Hepatocyte (in vitro differentiated cells): Measurements from ENCODE around the gene EXOC8. TPM values are rescaled to one million over a fixed set of nuclear protein-coding genes. Genes with fewer than 3 reads are reported as not detected.

Experiments used
- DNase-seq: peaks from one replicate; pipeline ENCODE4 v3.0.0-alpha.2; 2016; ENCODE audit warnings: low spot score
- H2AFZ ChIP-seq: fragments of 200-600 bp; sonication (generic); 2 replicates; pipeline ENCODE4 v1.6.0; 2016; ENCODE audit warnings: antibody characterized with exemption, mild to moderate bottlenecking
- H3K27ac ChIP-seq: fragments of 200-600 bp; sonication (generic); 2 replicates; pipeline ENCODE4 v1.5.1; 2016; ENCODE audit warnings: mild to moderate bottlenecking
- H3K27me3 ChIP-seq: fragments of 200-600 bp; sonication (generic); 2 replicates; pipeline ENCODE4 v1.6.1; 2016
- H3K36me3 ChIP-seq: fragments of 200-600 bp; sonication (generic); replicated peaks from 2 replicates; pipeline ENCODE4 v1.5.1; 2016; ENCODE audit warnings: low read depth; ENCODE audit not compliant: insufficient read depth
- H3K4me1 ChIP-seq: fragments of 200-600 bp; sonication (generic); 2 replicates; pipeline ENCODE4 v1.5.1; 2016; ENCODE audit warnings: mild to moderate bottlenecking, moderate library complexity; ENCODE audit not compliant: insufficient read depth
- H3K4me2 ChIP-seq: fragments of 200-600 bp; sonication (generic); 2 replicates; pipeline ENCODE4 v1.6.0; 2016
- H3K4me3 ChIP-seq: fragments of 200-600 bp; sonication (generic); 2 replicates; pipeline ENCODE4 v1.5.1; 2016; ENCODE audit warnings: mild to moderate bottlenecking
- H3K79me2 ChIP-seq: fragments of 200-600 bp; sonication (generic); 2 replicates; pipeline ENCODE4 v1.6.0; 2017; ENCODE audit warnings: mild to moderate bottlenecking
- H3K9me2 ChIP-seq: fragments of 200-600 bp; sonication (generic); replicated peaks from 2 replicates; pipeline ENCODE4 v1.6.0; 2017; ENCODE audit warnings: mild to moderate bottlenecking; ENCODE audit not compliant: insufficient read depth
- H3K9me3 ChIP-seq: fragments of 200-600 bp; sonication (generic); 2 replicates; pipeline ENCODE4 v1.5.1; 2016; ENCODE audit warnings: low read depth, mild to moderate bottlenecking
- H4K20me1 ChIP-seq: fragments of 200-600 bp; sonication (generic); 2 replicates; pipeline ENCODE4 v1.6.0; 2016; ENCODE audit warnings: mild to moderate bottlenecking; ENCODE audit not compliant: insufficient read depth, poor library complexity, severe bottlenecking
- EZH2 ChIP-seq: fragments of 200-600 bp; sonication (generic); IDR thresholded peaks from 2 replicates; pipeline ENCODE4 v1.6.1; 2016; ENCODE audit warnings: antibody characterized with exemption, mild to moderate bottlenecking, borderline replicate concordance
- EZH2phosphoT487 ChIP-seq: fragments of 200-600 bp; sonication (generic); IDR thresholded peaks from one replicate; pipeline ENCODE4 v1.6.1; 2018; ENCODE audit warnings: antibody characterized with exemption, mild to moderate bottlenecking, low read depth, moderate library complexity; ENCODE audit not compliant: unreplicated experiment, severe bottlenecking
- WGBS: methylation state at CpG from one replicate; pipeline ENCODE4 v1.1.6; 2016; ENCODE audit warnings: low lambda C conversion rate; ENCODE audit errors: missing lambda C conversion rate; 5-methylcytosine and 5-hydroxymethylcytosine counted together
- polyA plus RNA-seq: library from polyadenylated mRNA; unstranded; fragments of >200 nt; fragmentation: Nextera tagmentation; extraction: Ambion mirVana; gene quantifications from 2 replicates; pipeline ENCODE4 v1.2.1, GENCODE V29; 2016
- total RNA-seq: library from RNA; depleted of rRNA; stranded (reverse); fragments of >200 nt; gene quantifications from 2 replicates; pipeline ENCODE4 v1.2.3, GENCODE V29; 2014
- TF ChIP-seq, protein P1 (sequence below): fragments of 200-600 bp; sonication (generic); IDR thresholded peaks from 2 replicates; pipeline ENCODE4 v1.5.1; 2016; ENCODE audit warnings: antibody characterized with exemption, mild to moderate bottlenecking; ENCODE audit not compliant: poor library complexity

Gene EXOC8
- total and polyA plus RNA-seq, 2 experiments from 2014 or later: 3.2 to 23.4 TPM

GRCh38 chr1:231363624-231364023 is 26.0 kb upstream of the EXOC8 start:
- no peak overlapping the region for H2AFZ ChIP-seq
- DNase-seq: no peak
- TF ChIP-seq EZH2 (no peak), EZH2phosphoT487 (no peak)
- TF ChIP-seq, protein P1, sequence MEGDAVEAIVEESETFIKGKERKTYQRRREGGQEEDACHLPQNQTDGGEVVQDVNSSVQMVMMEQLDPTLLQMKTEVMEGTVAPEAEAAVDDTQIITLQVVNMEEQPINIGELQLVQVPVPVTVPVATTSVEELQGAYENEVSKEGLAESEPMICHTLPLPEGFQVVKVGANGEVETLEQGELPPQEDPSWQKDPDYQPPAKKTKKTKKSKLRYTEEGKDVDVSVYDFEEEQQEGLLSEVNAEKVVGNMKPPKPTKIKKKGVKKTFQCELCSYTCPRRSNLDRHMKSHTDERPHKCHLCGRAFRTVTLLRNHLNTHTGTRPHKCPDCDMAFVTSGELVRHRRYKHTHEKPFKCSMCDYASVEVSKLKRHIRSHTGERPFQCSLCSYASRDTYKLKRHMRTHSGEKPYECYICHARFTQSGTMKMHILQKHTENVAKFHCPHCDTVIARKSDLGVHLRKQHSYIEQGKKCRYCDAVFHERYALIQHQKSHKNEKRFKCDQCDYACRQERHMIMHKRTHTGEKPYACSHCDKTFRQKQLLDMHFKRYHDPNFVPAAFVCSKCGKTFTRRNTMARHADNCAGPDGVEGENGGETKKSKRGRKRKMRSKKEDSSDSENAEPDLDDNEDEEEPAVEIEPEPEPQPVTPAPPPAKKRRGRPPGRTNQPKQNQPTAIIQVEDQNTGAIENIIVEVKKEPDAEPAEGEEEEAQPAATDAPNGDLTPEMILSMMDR: no peak
- H3K9me3 ChIP-seq: no peaks in the 10 kb centered on the region
- no peak overlapping the region for H3K4me3 ChIP-seq
- no peak overlapping the region for H3K27ac ChIP-seq
- H3K36me3 ChIP-seq: no peaks in the 10 kb centered on the region
- H3K9me2 ChIP-seq: no peaks in the 10 kb centered on the region
- no peak overlapping the region for H3K4me2 ChIP-seq
- 68% methylated on average over 1 of the region's 1 CpG for WGBS
- peaks cover 3% of the 10 kb centered on the region for H4K20me1 ChIP-seq
- no peaks in the 10 kb centered on the region for H3K27me3 ChIP-seq
- no peaks in the 10 kb centered on the region for H3K79me2 ChIP-seq
- no peaks in the 10 kb centered on the region for H3K4me1 ChIP-seq

DNA sequence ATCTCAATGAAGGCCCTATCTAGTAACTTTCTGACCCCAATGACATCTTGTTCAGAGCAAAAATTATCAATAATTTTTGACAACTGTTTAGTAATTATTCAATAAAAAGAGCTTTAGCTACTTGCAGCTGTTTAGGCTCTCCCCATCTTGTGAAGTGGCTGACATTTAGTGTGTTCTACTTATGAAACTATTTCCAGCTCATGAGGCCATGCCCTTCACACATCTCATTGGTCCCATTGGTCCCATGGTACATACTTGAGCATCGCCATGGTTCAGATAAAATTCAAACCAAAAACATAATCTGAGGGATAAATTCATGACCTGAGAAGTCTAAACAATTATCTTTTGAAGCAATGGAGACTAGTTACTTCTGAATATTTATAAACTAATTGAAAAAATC is 24.7 kb upstream of the EXOC8 start:
- H3K27me3 ChIP-seq: no peaks in the 10 kb centered on the region
- no peak overlapping the region for H3K27ac ChIP-seq
- H3K9me3 ChIP-seq: no peaks in the 10 kb centered on the region
- H3K9me2 ChIP-seq: no peaks in the 10 kb centered on the region
- WGBS: 96% methylated on average over 1 of the region's 1 CpG
- H3K4me3 ChIP-seq: no peak overlapping the region
- no peak overlapping the region for H2AFZ ChIP-seq
- H4K20me1 ChIP-seq: peaks cover 3% of the 10 kb centered on the region
- H3K4me2 ChIP-seq: no peak overlapping the region
- H3K79me2 ChIP-seq: no peaks in the 10 kb centered on the region
- DNase-seq: no peak
- no peaks in the 10 kb centered on the region for H3K36me3 ChIP-seq
- TF ChIP-seq, protein P1: no peak
- TF ChIP-seq EZH2phosphoT487: no peak
- TF ChIP-seq EZH2: no peak
- no peaks in the 10 kb centered on the region for H3K4me1 ChIP-seq

DNA sequence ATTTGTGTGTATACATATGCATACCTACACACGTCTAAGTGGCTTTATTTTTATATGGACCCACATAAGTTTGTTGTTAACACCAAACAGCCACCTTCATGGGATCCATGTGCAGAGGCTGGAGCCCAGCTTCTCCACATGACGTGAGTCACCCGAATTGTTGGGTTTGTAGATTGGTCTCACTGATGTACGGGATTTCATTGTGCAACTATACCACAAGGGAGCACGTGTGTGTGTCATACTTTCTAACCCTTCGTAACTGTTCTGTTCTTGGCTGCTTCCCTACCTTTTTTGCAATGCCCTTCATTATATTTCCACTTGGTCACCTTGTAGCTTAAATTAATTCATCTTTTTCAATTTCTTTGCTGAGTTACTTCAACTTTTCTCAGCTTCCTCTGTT is 21.5 kb upstream of the EXOC8 start:
- Histone ChIP-seq H4K20me1 (no peaks in the 10 kb centered on the region), H3K36me3 (no peaks in the 10 kb centered on the region)

More for the DNA sequence above, 21.5 kb upstream of the EXOC8 start:
- H3K4me2 ChIP-seq: no peak overlapping the region
- DNase-seq: no peak
- H3K9me2 ChIP-seq: no peaks in the 10 kb centered on the region
- H3K27ac ChIP-seq: no peak overlapping the region
- H3K79me2 ChIP-seq: no peaks in the 10 kb centered on the region
- no peak overlapping the region for H2AFZ ChIP-seq
- H3K9me3 ChIP-seq: no peaks in the 10 kb centered on the region
- no peak overlapping the region for H3K4me3 ChIP-seq
- WGBS: 89% methylated on average over 6 of the region's 6 CpGs
- TF ChIP-seq, protein P1: no peak
- TF ChIP-seq EZH2phosphoT487: no peak
- no peak for TF ChIP-seq EZH2
- no peaks in the 10 kb centered on the region for H3K27me3 ChIP-seq
- H3K4me1 ChIP-seq: no peaks in the 10 kb centered on the region
